Activated naive CD8-positive, alpha-beta T cell treated with anti-CD3 and anti-CD28 coated beads, Interleukin-2, amount 10 ng/mL, durations not matched to agents 7 days and 5 days (primary cell): ENCODE results near the gene ELK4. TPM values are rescaled to one million over a fixed set of nuclear protein-coding genes. Genes with fewer than 3 reads are reported as not detected.

Experiments
- ATAC-seq: fragments of 150-1000 bp; cut with Tn5 transposase; one replicate; pipeline ENCODE4 v1.10.0; 2021; ENCODE audit warnings: low read depth, moderate library complexity
- POLR2A ChIA-PET: fragments of 350-600 bp; sonication (Branson Sonifier 250); formaldehyde crosslinking; loops from one replicate; lab custom pipeline; 2021; ENCODE audit warnings: antibody characterized with exemption; lab: Charles Lee
- DNase-seq: peaks from one replicate; pipeline ENCODE4 v3.0.0; 2021
- H3K27ac Mint-ChIP-seq: one replicate; pipeline ENCODE4 v1.8.0; 2022; ENCODE audit warnings: mild to moderate bottlenecking, mixed read lengths
- H3K27me3 Mint-ChIP-seq: one replicate; pipeline ENCODE4 v1.8.0; 2022; ENCODE audit warnings: mild to moderate bottlenecking, moderate library complexity, mixed read lengths
- H3K36me3 Mint-ChIP-seq: one replicate; pipeline ENCODE4 v1.8.0; 2021; ENCODE audit warnings: mild to moderate bottlenecking, mixed read lengths
- H3K4me1 Mint-ChIP-seq: one replicate; pipeline ENCODE4 v1.8.0; 2021; ENCODE audit warnings: mixed read lengths
- H3K4me3 Mint-ChIP-seq: one replicate; pipeline ENCODE4 v1.8.0; 2022; ENCODE audit warnings: mild to moderate bottlenecking, moderate library complexity, mixed read lengths
- H3K9me3 Mint-ChIP-seq: one replicate; pipeline ENCODE4 v1.8.0; 2021; ENCODE audit warnings: mixed read lengths
- total RNA-seq, 2 experiments: library from RNA; stranded (reverse); gene quantifications; one replicate each; pipeline ENCODE4 v1.2.3, GENCODE V29; 2021

Gene ELK4, protein sequence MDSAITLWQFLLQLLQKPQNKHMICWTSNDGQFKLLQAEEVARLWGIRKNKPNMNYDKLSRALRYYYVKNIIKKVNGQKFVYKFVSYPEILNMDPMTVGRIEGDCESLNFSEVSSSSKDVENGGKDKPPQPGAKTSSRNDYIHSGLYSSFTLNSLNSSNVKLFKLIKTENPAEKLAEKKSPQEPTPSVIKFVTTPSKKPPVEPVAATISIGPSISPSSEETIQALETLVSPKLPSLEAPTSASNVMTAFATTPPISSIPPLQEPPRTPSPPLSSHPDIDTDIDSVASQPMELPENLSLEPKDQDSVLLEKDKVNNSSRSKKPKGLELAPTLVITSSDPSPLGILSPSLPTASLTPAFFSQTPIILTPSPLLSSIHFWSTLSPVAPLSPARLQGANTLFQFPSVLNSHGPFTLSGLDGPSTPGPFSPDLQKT
- 100 to 1,000 TPM; 124 to 141 TPM for total RNA-seq

DNA sequence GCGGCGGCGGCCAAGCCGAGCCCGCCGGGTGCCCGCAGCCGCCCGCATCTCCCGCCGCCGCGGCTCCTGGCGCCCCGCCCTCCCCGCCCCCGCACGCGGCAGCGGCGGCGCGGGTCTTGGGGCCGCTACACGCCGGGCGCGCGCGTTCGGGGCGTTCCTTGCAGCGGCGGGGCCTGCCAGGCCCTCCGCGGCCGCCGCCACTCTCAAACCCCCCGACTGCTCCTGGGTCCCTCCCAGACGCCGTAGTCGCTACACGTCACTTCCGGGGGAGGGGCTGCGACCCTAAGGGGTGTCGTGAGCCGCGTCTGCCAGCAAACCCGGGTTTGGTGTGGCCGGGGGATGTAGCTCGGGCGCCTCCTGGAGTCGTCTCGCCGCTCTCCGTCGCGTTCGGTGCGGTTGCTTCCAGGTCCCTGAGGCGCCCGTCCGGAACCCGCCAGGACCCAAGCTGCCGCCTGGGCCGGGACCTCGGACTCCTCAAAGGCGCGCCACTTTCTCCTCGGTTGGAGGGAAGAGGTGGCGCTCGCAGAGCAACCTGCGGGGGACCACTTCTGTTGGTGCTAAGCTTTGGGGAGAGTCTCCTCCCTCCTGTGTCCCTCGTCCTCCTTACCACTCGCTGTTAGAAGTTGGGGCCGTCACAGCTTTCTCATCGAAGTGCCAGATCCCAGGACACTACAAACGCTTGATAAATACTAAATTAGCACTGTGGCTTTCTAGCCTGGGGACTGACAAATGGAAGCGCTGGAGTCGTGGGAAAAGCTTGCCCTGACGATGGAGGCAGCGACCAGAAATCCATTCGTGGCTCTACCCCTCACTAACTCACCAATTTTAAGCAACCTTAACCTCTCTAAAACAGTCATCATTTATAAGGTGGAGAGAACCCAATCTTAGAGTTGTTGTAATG is at the start of gene ELK4:
TSS of gene ELK4 (minus strand) at position 244 of the 901 bp plus-strand sequence. CDS start 8,129 bp downstream, outside the sequence.
- POLR2A ChIA-PET: interaction anchor here (0.6 to 6.0 kb wide), 20 partner anchors 9 to 1136 kb away, joined by 3 to 184 read pairs (median 5); partner anchors contain the start of genes NUCKS1, RAB29 and SLC45A3
- peak; percentile 81 for ATAC-seq

DNA sequence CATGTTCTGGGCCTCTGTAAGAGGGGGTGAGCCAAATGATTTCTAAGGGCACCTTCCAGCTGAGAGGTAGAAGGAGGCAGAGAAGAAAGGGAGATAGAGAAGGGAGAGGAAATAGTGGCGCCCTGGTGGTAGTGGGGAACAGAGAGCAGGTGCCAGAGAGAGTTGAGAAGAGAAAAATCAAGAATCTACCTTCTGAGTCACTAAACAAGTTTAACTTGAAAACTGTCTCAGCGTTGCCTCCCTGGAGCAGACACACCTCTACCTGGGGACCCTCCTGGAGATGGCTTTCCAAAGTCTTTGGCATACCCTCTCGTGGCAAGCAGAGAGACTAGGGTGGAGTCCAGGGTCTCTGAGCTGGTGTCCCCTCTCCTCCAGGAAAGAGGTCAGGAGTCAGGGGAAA is 49.6 kb upstream of the ELK4 start:
- no peaks in the 10 kb centered on the region for H3K9me3 Mint-ChIP-seq
- no peak overlapping the region for H3K4me3 Mint-ChIP-seq
- POLR2A ChIA-PET: no interaction called here
- peaks cover 30% of the 10 kb centered on the region for H3K27me3 Mint-ChIP-seq
- no peaks in the 10 kb centered on the region for H3K36me3 Mint-ChIP-seq
- no peak overlapping the region for H3K27ac Mint-ChIP-seq
- no peak for DNase-seq
- H3K4me1 Mint-ChIP-seq: peaks cover 7% of the 10 kb centered on the region
- ATAC-seq: no peak

More for the DNA sequence above, at the start of gene ELK4:
- H3K27me3 Mint-ChIP-seq: no peaks in the 10 kb centered on the region
- H3K9me3 Mint-ChIP-seq: no peaks in the 10 kb centered on the region
- peak within 1 kb of the TSS; percentile 99 for H3K27ac Mint-ChIP-seq
- peak within 1 kb of the TSS; percentile 96 for H3K4me3 Mint-ChIP-seq
- H3K4me1 Mint-ChIP-seq: peaks cover 28% of the 10 kb centered on the region
- DNase-seq: peak; percentile 99
- peaks cover 10% of the 10 kb centered on the region for H3K36me3 Mint-ChIP-seq

DNA sequence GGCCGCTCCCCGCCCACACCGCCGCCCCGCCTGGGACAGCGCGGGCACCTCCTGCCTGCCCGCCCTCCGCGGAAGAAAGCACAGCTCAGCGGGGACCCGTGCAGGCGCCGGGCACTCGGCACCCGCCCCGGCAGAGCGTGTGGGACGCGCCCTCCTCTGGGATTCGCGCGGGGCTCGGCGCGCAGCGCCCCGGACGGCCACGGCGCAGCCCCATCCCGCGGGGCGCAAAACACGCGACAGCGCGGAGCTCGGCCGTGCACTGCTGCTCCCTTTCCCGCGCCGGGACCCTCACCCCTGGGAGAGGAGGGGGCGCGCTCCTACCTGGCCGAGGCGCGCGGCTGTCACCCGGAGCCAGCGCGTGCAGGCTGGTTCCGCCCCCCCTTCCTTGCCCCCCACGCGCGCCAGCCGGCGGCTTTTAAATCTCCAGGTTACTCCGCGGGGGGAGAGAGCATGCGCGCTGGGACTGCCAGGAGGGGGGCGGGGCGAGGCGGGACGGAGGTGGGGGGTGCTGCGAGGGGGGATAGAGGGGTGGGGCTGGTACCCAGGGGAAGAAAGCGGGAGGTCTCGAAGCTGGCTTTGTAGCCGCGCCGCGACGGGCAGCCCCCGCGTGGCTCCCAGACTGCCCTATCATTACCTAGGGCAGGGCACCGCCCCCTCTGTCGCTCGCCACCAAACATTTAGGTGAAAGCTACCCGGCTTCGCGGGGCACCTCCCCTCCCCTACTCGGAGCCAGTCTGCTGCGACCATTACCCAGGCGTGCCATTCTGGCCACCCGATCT is 48.5 kb upstream of the ELK4 start, which contains the start of gene SLC45A3:
TSS of gene SLC45A3 (minus strand) at position 437 of the 779 bp plus-strand sequence. CDS start 15,853 bp downstream, outside the sequence.
- ATAC-seq: peak; percentile 77
- Mint-ChIP-seq H3K4me1 (peaks cover 7% of the 10 kb centered on the region), H3K27me3 (peaks cover 27% of the 10 kb centered on the region), H3K4me3 (peak within 1 kb of the TSS; percentile 84), H3K9me3 (no peaks in the 10 kb centered on the region), H3K27ac (no peak within 1 kb of the TSS), H3K36me3 (no peaks in the 10 kb centered on the region)
- peak; percentile 59 for DNase-seq
- POLR2A ChIA-PET: interaction anchor here (1.0 to 1.4 kb wide), 2 partner anchors 48 to 94 kb away, joined by 3 to 6 read pairs; partner anchors contain the start of genes ELK4 and RAB29

DNA sequence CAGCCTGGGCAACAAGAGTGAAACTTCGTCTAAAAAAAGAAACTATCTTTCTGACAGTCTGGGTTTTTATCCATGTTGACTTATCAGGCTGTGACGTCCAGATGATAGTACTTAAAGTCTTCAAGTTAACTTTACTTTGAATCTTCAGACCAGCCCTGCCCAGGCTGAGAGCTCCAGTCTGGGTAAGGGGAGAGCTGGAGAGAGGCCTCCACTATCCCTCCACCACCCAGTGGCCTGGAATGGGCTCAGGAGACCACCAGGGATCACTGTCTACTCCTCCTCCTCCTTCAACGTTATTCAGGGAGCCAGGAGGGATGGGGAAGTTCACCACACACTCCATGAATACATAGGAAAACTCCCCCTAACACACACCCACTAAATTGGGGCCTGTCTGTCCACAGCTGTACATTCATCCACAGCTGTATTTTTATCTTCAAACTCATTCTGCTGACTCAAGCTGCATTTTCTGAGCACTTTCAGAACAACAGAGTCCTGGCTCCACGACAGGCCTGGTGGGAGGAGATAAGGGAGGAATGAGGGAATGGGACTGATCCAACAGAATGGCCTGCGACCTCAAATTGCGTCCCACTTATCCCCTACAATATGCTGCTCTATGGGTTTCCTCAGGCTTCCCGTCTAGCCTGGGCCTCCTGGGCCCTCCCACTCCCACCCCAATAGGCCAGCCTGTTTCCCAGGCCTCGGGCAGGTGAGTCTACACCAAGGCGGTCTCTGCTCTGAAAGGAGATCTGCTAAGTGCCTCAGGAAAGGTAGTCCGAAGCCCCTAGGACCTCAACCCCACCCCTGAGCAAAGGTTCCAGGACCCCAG is 46.7 kb upstream of the ELK4 start:
- H3K4me3 Mint-ChIP-seq: peak overlapping the region; percentile 84
- peaks cover 7% of the 10 kb centered on the region for H3K4me1 Mint-ChIP-seq
- no peaks in the 10 kb centered on the region for H3K36me3 Mint-ChIP-seq
- no peaks in the 10 kb centered on the region for H3K9me3 Mint-ChIP-seq
- peaks cover 24% of the 10 kb centered on the region for H3K27me3 Mint-ChIP-seq
- DNase-seq (no peak), ATAC-seq (no peak)
- POLR2A ChIA-PET: no interaction called here
- H3K27ac Mint-ChIP-seq: no peak overlapping the region

DNA sequence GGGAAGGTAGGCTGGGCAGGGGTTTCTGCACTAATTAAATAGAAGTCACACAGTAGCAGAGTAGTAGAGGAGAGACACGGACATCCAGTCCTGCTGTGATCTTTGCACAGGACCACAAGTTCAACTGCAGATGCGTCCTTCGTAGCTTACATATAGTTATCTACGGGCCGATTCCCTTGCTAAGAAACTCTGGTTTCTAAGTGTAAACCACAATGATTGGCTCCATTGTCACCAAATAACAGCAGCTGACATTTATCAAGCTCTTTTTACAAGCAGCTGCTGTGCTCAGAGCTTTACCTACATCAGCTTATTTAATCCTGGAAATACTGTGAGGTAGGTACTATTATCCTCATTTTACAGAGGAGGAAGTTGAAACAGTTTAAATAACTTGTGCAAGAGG is 45.4 kb upstream of the ELK4 start:
- H3K4me3 Mint-ChIP-seq: no peak overlapping the region
- POLR2A ChIA-PET: no interaction called here
- no peak overlapping the region for H3K27ac Mint-ChIP-seq
- H3K9me3 Mint-ChIP-seq: no peaks in the 10 kb centered on the region
- no peaks in the 10 kb centered on the region for H3K36me3 Mint-ChIP-seq
- DNase-seq (no peak), ATAC-seq (no peak)
- H3K4me1 Mint-ChIP-seq: peaks cover 9% of the 10 kb centered on the region
- peaks cover 30% of the 10 kb centered on the region for H3K27me3 Mint-ChIP-seq

DNA sequence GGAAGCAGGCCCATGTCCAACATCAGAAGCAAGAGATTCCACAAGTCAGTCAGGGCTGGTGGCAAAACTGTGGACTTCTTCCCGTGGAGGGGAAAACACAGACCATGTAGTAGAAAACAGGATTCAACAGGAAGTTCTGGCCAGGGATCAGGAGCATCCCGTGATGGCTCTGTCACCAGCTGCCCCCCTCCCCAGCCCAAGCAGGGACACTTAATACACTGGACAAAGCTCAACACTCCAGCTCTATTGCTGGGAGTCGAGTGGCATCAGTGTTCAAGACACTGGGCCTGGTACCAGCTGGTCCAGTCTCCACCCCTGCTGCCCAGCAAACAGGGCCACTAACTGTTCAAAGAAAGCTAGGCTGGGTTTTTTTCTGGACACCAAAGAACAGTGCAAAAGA is 44.8 kb upstream of the ELK4 start:
- H3K4me3 Mint-ChIP-seq: no peak overlapping the region
- POLR2A ChIA-PET: no interaction called here
- H3K27ac Mint-ChIP-seq: no peak overlapping the region
- H3K36me3 Mint-ChIP-seq: no peaks in the 10 kb centered on the region
- peaks cover 27% of the 10 kb centered on the region for H3K27me3 Mint-ChIP-seq
- no peak for DNase-seq
- H3K4me1 Mint-ChIP-seq: peaks cover 14% of the 10 kb centered on the region
- no peaks in the 10 kb centered on the region for H3K9me3 Mint-ChIP-seq
- no peak for ATAC-seq

DNA sequence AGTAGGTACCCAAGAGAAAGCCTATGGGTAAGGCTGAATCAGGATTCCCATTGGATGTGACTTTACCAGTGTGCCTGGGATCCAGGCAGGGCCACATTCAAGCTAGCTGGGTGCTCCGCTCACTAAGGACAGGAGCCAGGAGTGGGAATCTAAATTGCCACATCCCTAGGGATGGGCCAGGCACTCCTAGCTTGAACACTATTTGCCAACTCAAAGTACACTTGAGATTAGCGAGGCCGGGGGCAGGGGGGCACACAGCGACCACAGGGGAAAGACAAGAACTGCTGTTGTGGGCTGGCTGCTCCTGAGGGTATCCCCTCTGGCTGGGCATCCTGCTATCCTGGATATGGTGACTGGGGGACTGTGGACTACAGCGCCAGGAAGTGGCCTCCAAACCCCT is 44.2 kb upstream of the ELK4 start:
- Mint-ChIP-seq H3K4me3 (no peak overlapping the region), H3K9me3 (no peaks in the 10 kb centered on the region), H3K36me3 (no peaks in the 10 kb centered on the region), H3K27me3 (peaks cover 21% of the 10 kb centered on the region), H3K4me1 (peaks cover 15% of the 10 kb centered on the region), H3K27ac (no peak overlapping the region)
- no peak for ATAC-seq
- POLR2A ChIA-PET: no interaction called here
- no peak for DNase-seq

DNA sequence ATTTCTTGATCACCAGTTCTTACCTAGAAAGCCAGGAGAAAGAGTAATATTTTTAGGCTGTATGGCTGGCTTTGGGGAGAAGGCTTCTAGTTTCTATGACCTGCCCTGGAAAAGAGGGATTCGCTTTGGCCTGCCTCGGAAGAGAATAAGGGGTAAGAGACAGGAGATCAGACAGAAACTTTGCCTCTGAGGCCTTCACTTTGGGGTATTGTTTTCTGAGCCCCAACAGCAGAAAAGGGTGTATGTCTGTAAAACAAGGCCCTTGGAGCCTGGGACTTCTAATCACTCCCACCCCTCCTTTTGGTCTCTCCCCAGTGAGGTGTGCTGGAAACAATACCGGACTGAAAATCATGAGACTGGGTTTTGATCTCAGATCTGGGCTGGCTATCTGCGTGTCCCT is 43.4 kb upstream of the ELK4 start:
- DNase-seq: no peak
- Mint-ChIP-seq H3K27me3 (peaks cover 16% of the 10 kb centered on the region), H3K9me3 (no peaks in the 10 kb centered on the region), H3K4me1 (peaks cover 15% of the 10 kb centered on the region), H3K4me3 (no peak overlapping the region), H3K27ac (no peak overlapping the region), H3K36me3 (no peaks in the 10 kb centered on the region)
- POLR2A ChIA-PET: no interaction called here
- ATAC-seq: no peak

DNA sequence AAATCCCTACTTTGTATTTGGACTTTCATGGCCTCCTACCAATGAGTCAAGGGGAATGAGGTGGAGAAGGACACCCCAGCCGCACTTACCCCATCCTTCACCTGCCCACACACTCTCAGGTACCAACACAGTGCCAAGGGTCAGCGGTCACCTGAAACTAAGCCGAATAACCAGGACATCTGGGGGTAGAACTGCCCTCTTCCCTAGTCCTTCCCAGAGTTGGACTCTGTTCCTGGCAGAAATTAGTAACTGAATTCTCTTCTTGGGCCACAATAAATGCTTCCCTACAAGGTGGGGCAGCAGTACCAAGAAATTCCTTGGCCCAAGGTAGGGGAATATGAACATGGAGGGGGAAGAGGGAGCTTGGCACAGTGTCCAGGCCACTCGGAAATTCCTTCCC is 41.2 kb upstream of the ELK4 start:
- Mint-ChIP-seq H3K4me1 (peaks cover 8% of the 10 kb centered on the region), H3K27ac (no peak overlapping the region), H3K9me3 (no peaks in the 10 kb centered on the region), H3K36me3 (no peaks in the 10 kb centered on the region), H3K27me3 (peaks cover 18% of the 10 kb centered on the region), H3K4me3 (no peak overlapping the region)
- POLR2A ChIA-PET: no interaction called here
- no peak for ATAC-seq
- DNase-seq: no peak

DNA sequence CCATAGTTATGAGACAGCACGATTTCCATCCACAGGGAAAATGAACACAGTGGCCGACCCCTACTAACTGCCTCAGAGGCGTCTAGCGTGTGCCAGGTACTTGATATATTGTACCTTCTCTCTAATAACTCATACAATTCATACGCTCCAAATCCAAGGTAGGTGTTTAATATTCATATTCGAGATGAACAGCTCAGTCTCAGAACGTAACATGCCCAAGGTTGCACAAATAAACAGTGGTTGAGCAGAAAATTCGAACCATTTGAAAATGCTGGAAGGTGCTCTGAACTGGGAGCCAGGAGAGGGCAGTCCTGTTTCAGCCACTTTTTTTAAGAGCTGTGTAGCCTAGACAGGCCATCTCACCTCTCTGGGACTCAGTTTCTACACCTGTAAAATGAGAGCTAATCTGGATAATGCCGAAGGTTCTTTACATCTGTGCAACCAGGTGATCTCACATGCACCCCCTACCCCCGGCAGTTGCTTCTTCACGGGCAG is 40.6 kb upstream of the ELK4 start:
- POLR2A ChIA-PET: no interaction called here

DNA sequence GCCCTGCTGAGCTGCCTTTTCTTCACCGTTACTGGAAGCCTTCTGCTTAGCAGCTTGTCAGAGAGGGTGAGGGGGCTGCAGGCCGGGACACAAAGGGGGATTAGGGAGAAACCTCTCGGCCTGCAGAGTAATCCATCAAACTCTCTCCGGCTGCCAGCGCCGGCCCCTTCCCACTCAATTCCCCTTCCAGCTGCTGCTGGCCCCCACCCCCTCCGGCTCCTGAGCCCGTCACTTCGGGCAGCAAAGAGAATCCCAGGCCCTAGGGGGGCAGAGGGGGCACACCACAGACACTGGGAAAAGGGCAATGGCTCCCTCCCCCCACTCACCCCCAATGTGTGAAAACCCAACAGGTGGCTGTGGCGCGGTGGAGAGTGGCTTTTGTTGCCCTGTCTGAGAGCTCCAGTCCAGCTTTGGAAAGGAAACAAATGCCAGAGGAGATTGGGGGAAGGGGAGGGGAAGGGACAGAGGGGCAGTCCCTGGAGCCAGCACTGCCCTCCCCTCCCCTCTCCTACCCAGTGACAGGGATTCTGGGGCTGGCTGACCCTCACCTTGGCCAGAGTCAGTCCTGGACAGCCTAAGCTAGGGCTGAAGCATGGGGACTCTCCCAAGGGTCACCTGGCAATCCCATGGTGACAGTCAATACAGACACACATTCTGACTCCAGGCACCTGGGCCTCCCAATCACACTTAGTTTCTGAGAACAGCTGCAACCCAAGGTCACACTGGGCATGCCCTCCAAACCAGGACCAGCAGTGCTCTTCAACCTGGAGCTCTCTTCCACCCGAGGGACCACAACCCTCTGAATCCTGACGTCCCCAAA is 39.0 kb upstream of the ELK4 start:
- no peak overlapping the region for H3K27ac Mint-ChIP-seq
- no peaks in the 10 kb centered on the region for H3K9me3 Mint-ChIP-seq
- H3K27me3 Mint-ChIP-seq: peaks cover 11% of the 10 kb centered on the region
- POLR2A ChIA-PET: interaction anchor here (0.9 kb wide), 1 partner anchor 41 kb away, joined by 3 read pairs; no protein-coding TSS in a partner anchor
- H3K4me3 Mint-ChIP-seq: no peak overlapping the region
- H3K4me1 Mint-ChIP-seq: peaks cover 8% of the 10 kb centered on the region
- no peak for DNase-seq
- no peaks in the 10 kb centered on the region for H3K36me3 Mint-ChIP-seq
- no peak for ATAC-seq

More for the DNA sequence above, 40.6 kb upstream of the ELK4 start:
- Mint-ChIP-seq H3K4me1 (peaks cover 8% of the 10 kb centered on the region), H3K4me3 (no peak overlapping the region), H3K36me3 (no peaks in the 10 kb centered on the region), H3K27me3 (peaks cover 18% of the 10 kb centered on the region), H3K27ac (no peak overlapping the region), H3K9me3 (no peaks in the 10 kb centered on the region)
- ATAC-seq (no peak), DNase-seq (no peak)
